Mammary epithelial cell (primary cell): ENCODE measurements around the gene TRIM38.

Experiments
- CTCF ChIP-seq, 2 donors: IDR thresholded peaks in 1 of 2; conservative IDR thresholded peaks in 1 of 2; 2 replicates each; pipeline ENCODE4 v1.5.1; 2011 to 2012; ENCODE audit warnings: inconsistent platforms in 2 of 2, low read length in 2 of 2, mild to moderate bottlenecking in 2 of 2, control low read depth in 1 of 2, low read depth in 1 of 2; ENCODE audit not compliant: insufficient read depth in 1 of 2; ENCODE audit errors: extremely low read depth in 1 of 2
- EZH2 ChIP-seq: IDR thresholded peaks from 2 replicates; pipeline ENCODE4 v1.6.1; 2012; ENCODE audit warnings: low read length, inconsistent platforms, borderline replicate concordance

GRCh38 chr6:25956226-25956625, 6.4 kb upstream of the TRIM38 start:
- TF ChIP-seq CTCF (conservative IDR thresholded peaks at IDR 0.05 in 1 of 2, IDR thresholded peaks at IDR 0.05 in 1 of 2; ENCODE audit: extremely low read depth in 1 of 2, insufficient read depth in 1 of 2, low read depth in 1 of 2, low read length in 2 of 2) = no peak
- no peak for TF ChIP-seq EZH2
